H9 (cell line): ENCODE measurements around the gene MYO5C. TPM values are rescaled to one million over a fixed set of nuclear protein-coding genes. Genes with fewer than 3 reads are reported as not detected.

Experiments
- DNase-seq: peaks from one replicate; pipeline ENCODE4 v3.0.0-alpha.2; 2017
- H2AFZ ChIP-seq: one replicate; pipeline ENCODE4 v1.6.1; 2013; ENCODE audit warnings: mild to moderate bottlenecking, low read length, control low read depth, moderate library complexity
- H2AK5ac ChIP-seq: 2 replicates; pipeline ENCODE4 v1.6.1; 2013; ENCODE audit warnings: low read length, control low read depth, mixed read lengths; ENCODE audit not compliant: insufficient read length
- H2BK120ac ChIP-seq: one replicate; pipeline ENCODE4 v1.6.1; 2013; ENCODE audit warnings: low read depth, mild to moderate bottlenecking, low read length, control low read depth, inconsistent platforms; ENCODE audit not compliant: poor library complexity, severe bottlenecking
- H2BK12ac ChIP-seq: 2 replicates; pipeline ENCODE4 v1.6.1; 2013; ENCODE audit warnings: low read length, control low read depth, mixed read lengths, low read depth; ENCODE audit not compliant: insufficient read length
- H2BK15ac ChIP-seq: 2 replicates; pipeline ENCODE4 v1.6.1; 2013; ENCODE audit warnings: low read depth, low read length, control low read depth
- H2BK20ac ChIP-seq: one replicate; pipeline ENCODE4 v1.6.1; 2013; ENCODE audit warnings: low read depth, mild to moderate bottlenecking, low read length, control low read depth, inconsistent platforms; ENCODE audit not compliant: poor library complexity, severe bottlenecking
- H2BK5ac ChIP-seq: 2 replicates; pipeline ENCODE4 v1.6.1; 2013; ENCODE audit warnings: low read length, control low read depth, mixed read lengths; ENCODE audit not compliant: insufficient read length
- H3K14ac ChIP-seq: 2 replicates; pipeline ENCODE4 v1.6.1; 2013; ENCODE audit warnings: low read length, control low read depth; ENCODE audit not compliant: insufficient read depth
- H3K18ac ChIP-seq: 2 replicates; pipeline ENCODE4 v1.6.1; 2013; ENCODE audit warnings: low read depth, mild to moderate bottlenecking, mixed read lengths, low read length, control low read depth; ENCODE audit not compliant: insufficient read length
- H3K23ac ChIP-seq: 2 replicates; pipeline ENCODE4 v1.6.1; 2013; ENCODE audit warnings: low read length, control low read depth, mixed read lengths, low read depth; ENCODE audit not compliant: insufficient read length
- H3K23me2 ChIP-seq: 2 replicates; pipeline ENCODE4 v1.6.1; 2013; ENCODE audit warnings: low read depth, mild to moderate bottlenecking, mixed read lengths, low read length, control low read depth; ENCODE audit not compliant: insufficient read length, poor library complexity, severe bottlenecking
- H3K27ac ChIP-seq: 2 replicates; pipeline ENCODE4 v1.5.1; 2013; ENCODE audit warnings: low read length, control low read depth, mixed read lengths, low read depth; ENCODE audit not compliant: insufficient read length
- H3K27me3 ChIP-seq: 2 replicates; pipeline ENCODE4 v1.6.1; 2013; ENCODE audit warnings: low read length, control low read depth, inconsistent platforms; ENCODE audit not compliant: insufficient read depth
- H3K4ac ChIP-seq: 2 replicates; pipeline ENCODE4 v1.6.1; 2013; ENCODE audit warnings: low read depth, mild to moderate bottlenecking, control low read depth, inconsistent platforms, low read length, moderate library complexity
- H3K4me1 ChIP-seq: 2 replicates; pipeline ENCODE4 v1.6.1; 2013; ENCODE audit warnings: low read length, control low read depth, inconsistent platforms; ENCODE audit not compliant: insufficient read depth
- H3K4me2 ChIP-seq: 2 replicates; pipeline ENCODE4 v1.6.1; 2013; ENCODE audit warnings: low read length, control low read depth, mixed read lengths; ENCODE audit not compliant: insufficient read length, insufficient read depth
- H3K56ac ChIP-seq: 2 replicates; pipeline ENCODE4 v1.6.1; 2013; ENCODE audit warnings: low read depth, mild to moderate bottlenecking, mixed read lengths, low read length, control low read depth; ENCODE audit not compliant: insufficient read length
- H3K79me1 ChIP-seq: 2 replicates; pipeline ENCODE4 v1.6.1; 2013; ENCODE audit warnings: low read depth, mild to moderate bottlenecking, moderate library complexity, low read length, control low read depth, inconsistent platforms; ENCODE audit not compliant: insufficient read depth, poor library complexity, severe bottlenecking
- H3K79me2 ChIP-seq: 2 replicates; pipeline ENCODE4 v1.6.1; 2013; ENCODE audit warnings: low read length, control low read depth, inconsistent platforms; ENCODE audit not compliant: insufficient read depth
- H3K9ac ChIP-seq: 2 replicates; pipeline ENCODE4 v1.6.1; 2013; ENCODE audit warnings: low read length, control low read depth, mixed read lengths; ENCODE audit not compliant: insufficient read length; ENCODE audit errors: extremely low read depth
- H3K9me3 ChIP-seq: one replicate; pipeline ENCODE4 v1.6.1; 2013; ENCODE audit warnings: low read depth, low read length, inconsistent platforms; ENCODE audit not compliant: control insufficient read depth
- H3T11ph ChIP-seq: one replicate; pipeline ENCODE4 v1.6.1; 2013; ENCODE audit warnings: mild to moderate bottlenecking, low read length, control low read depth, inconsistent platforms
- H4K20me1 ChIP-seq: one replicate; pipeline ENCODE4 v1.6.1; 2013; ENCODE audit not compliant: control insufficient read depth, insufficient read length, insufficient read depth
- H4K5ac ChIP-seq: 2 replicates; pipeline ENCODE4 v1.6.1; 2013; ENCODE audit warnings: low read depth, mild to moderate bottlenecking, mixed read lengths, low read length, control low read depth; ENCODE audit not compliant: insufficient read length
- H4K8ac ChIP-seq: replicated peaks from 2 replicates; pipeline ENCODE4 v1.6.1; 2013; ENCODE audit warnings: low read length, control low read depth, mixed read lengths, low read depth; ENCODE audit not compliant: insufficient read length
- H4K91ac ChIP-seq: 2 replicates; pipeline ENCODE4 v1.6.1; 2013; ENCODE audit warnings: low read depth, mild to moderate bottlenecking, moderate library complexity, mixed read lengths, low read length, control low read depth; ENCODE audit not compliant: insufficient read length
- H3K27ac Mint-ChIP-seq, 3 experiments: 2 replicates in 2 of 3; 3 replicates in 1 of 3; pipeline ENCODE4 v1.8.0; 2020 to 2021; ENCODE audit warnings: mixed read lengths in 3 of 3, mild to moderate bottlenecking in 1 of 3, moderate library complexity in 1 of 3
- H3K27me3 Mint-ChIP-seq: 2 replicates; pipeline ENCODE4 v1.8.0; 2021; ENCODE audit warnings: low read depth, mild to moderate bottlenecking, moderate library complexity, mixed read lengths
- H3K36me3 Mint-ChIP-seq, 3 experiments: 2 replicates in 2 of 3; 3 replicates in 1 of 3; pipeline ENCODE4 v1.8.0; 2020 to 2021; ENCODE audit warnings: low read depth in 3 of 3, mixed read lengths in 3 of 3; ENCODE audit not compliant: insufficient read depth in 1 of 3
- H3K4me1 Mint-ChIP-seq, 2 experiments: 2 replicates each; pipeline ENCODE4 v1.8.0; 2020; ENCODE audit warnings: mixed read lengths in 2 of 2
- H3K4me3 Mint-ChIP-seq, 2 experiments: 2 replicates in 1 of 2; 3 replicates in 1 of 2; pipeline ENCODE4 v1.8.0; 2020 to 2021; ENCODE audit warnings: mild to moderate bottlenecking in 2 of 2, mixed read lengths in 2 of 2, moderate library complexity in 1 of 2
- H3K9me3 Mint-ChIP-seq, 2 experiments: 2 replicates in 1 of 2; 3 replicates in 1 of 2; pipeline ENCODE4 v1.8.0; 2020; ENCODE audit warnings: mild to moderate bottlenecking in 2 of 2, mixed read lengths in 2 of 2, moderate library complexity in 1 of 2
- CTCF ChIP-seq: fragments of 200-600 bp; sonication (generic); conservative IDR thresholded peaks from 3 replicates; pipeline ENCODE4 v1.8.0; 2021; ENCODE audit warnings: antibody characterized with exemption, mild to moderate bottlenecking
- WGBS: extraction: QIAGEN DNeasy Blood & Tissue Kit; methylation state at CpG from one replicate; pipeline ENCODE4 v1.1.7; 2013; ENCODE audit warnings: missing lambda C conversion rate, low lambda C conversion rate, mixed read lengths; ENCODE audit not compliant: insufficient read length; ENCODE audit errors: extremely low coverage; 5-methylcytosine and 5-hydroxymethylcytosine counted together
- total RNA-seq: library from RNA; stranded (reverse); gene quantifications from 2 replicates; pipeline ENCODE4 v1.2.1, GENCODE V29; 2021

The MYO5C gene
- total RNA-seq, 1 experiment from 2014 or later: 22.2 TPM

GRCh38 chr15:52326756-52327155 is 31.2 kb upstream of the MYO5C start:
- Histone ChIP-seq H3K4ac (no peak overlapping the region), H4K91ac (no peak overlapping the region), H4K20me1 (no peaks in the 10 kb centered on the region), H3K4me2 (no peak overlapping the region), H2AFZ (no peak overlapping the region), H2AK5ac (no peak overlapping the region), H3K18ac (no peak overlapping the region), H3K79me1 (no peaks in the 10 kb centered on the region), H3K14ac (no peak overlapping the region), H3T11ph (no peak overlapping the region), H2BK15ac (no peak overlapping the region), H3K9ac (no peak overlapping the region), H3K23me2 (no peaks in the 10 kb centered on the region), H3K4me1 (no peaks in the 10 kb centered on the region), H2BK5ac (no peak overlapping the region), H3K9me3 (no peaks in the 10 kb centered on the region), H3K79me2 (no peaks in the 10 kb centered on the region), H4K5ac (no peak overlapping the region), H2BK20ac (no peak overlapping the region), H2BK120ac (no peak overlapping the region), H2BK12ac (no peak overlapping the region), H3K56ac (no peak overlapping the region), H3K27ac (no peak overlapping the region), H3K27me3 (no peaks in the 10 kb centered on the region), H3K23ac (no peak overlapping the region), H4K8ac (no peak overlapping the region)
- peaks cover 1 to 10% (median 6%) of the 10 kb centered on the region in 3 experiments; a peak in 5 of 7 replicates for H3K36me3 Mint-ChIP-seq
- no CpG with 5 or more reads among the region's 2 CpGs for WGBS
- DNase-seq: no peak
- H3K4me3 Mint-ChIP-seq: no peak overlapping the region
- no peaks in the 10 kb centered on the region for H3K27me3 Mint-ChIP-seq
- H3K27ac Mint-ChIP-seq: no peak overlapping the region
- TF ChIP-seq CTCF: no peak
- H3K9me3 Mint-ChIP-seq: no peaks in the 10 kb centered on the region
- H3K4me1 Mint-ChIP-seq: peaks cover 6 to 7% of the 10 kb centered on the region in 2 experiments; a peak in 3 of 4 replicates
